ENCODE measurements around the gene TMEM229B.

Gene TMEM229B

GRCh38 chr14:67487937-67488893 lies at the start of gene TMEM229B:
TMEM229B (minus strand) TSS chr14:67488721; CDS start chr14:67473923, 14,798 bp downstream.
- Mint-ChIP-seq H3K27ac (peak within 1 kb of the TSS; percentile 95), H3K4me1 (peaks cover 53% of the 10 kb centered on the region), H3K9me3 (peaks cover 6% of the 10 kb centered on the region), H3K36me3 (peaks cover 13% of the 10 kb centered on the region), H3K4me3 (peak within 1 kb of the TSS; percentile 84)
- DNase-seq (ENCODE audit: low spot score in 2 of 2) (peak; percentile 59 to 85), ATAC-seq (peak; percentile 99)

DNA sequence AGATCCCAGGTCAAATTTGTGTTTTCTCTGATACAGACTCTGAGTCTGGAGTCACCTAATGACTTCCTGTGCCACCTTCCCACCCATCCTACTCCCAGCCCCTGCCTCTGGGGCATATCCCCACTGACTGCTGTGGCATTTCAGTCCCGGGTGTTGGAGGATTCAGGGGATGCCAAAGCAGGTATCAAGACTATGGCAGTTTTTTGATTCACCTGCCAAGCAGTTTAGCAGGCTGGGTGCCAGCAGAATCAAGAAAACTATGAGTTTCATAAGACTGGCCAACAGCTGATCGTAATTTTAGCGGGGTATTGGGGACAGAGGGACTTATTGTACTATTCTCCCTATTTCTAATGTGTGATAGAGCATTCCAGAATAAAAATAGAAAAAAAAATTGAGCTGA lies 49.2 kb upstream of the TMEM229B start:
- DNase-seq (ENCODE audit: low spot score in 2 of 2) (no peak), ATAC-seq (no peak)
- no peak overlapping the region for H3K4me3 Mint-ChIP-seq
- no peaks in the 10 kb centered on the region for H3K36me3 Mint-ChIP-seq
- H3K27ac Mint-ChIP-seq, result no peak overlapping the region
- peaks cover 9% of the 10 kb centered on the region for H3K4me1 Mint-ChIP-seq
- no peaks in the 10 kb centered on the region for H3K9me3 Mint-ChIP-seq

DNA sequence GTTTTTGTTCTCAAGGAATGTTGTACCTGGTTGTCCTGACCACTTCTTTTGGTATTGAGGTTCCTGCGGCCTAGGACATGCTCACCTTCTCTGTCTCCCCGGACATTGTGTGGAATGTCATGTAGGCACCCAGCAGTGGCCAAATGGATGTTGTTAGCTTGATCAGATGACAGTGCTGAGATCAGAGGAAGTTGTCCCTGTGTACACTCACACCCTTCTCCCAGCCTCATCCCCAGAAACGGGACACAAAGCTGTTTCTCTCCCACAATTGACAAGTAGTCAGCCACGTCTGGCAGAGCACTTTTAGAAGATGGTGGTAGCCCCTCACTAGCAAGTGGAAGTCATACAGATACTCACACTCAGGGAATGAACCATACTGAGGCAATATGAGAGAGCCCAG lies 47.6 kb upstream of the TMEM229B start:
- DNase-seq (ENCODE audit: low spot score in 2 of 2) (no peak), ATAC-seq (no peak)
- H3K9me3 Mint-ChIP-seq, result no peaks in the 10 kb centered on the region
- no peak overlapping the region for H3K4me3 Mint-ChIP-seq
- no peaks in the 10 kb centered on the region for H3K4me1 Mint-ChIP-seq
- H3K36me3 Mint-ChIP-seq, result no peaks in the 10 kb centered on the region
- H3K27ac Mint-ChIP-seq, result no peak overlapping the region

GRCh38 chr14:67533754-67534085 lies 45.2 kb upstream of the TMEM229B start:
- DNase-seq (ENCODE audit: low spot score in 2 of 2), result no peak
- ATAC-seq, result no peak
- H3K27ac Mint-ChIP-seq, result no peak overlapping the region
- H3K36me3 Mint-ChIP-seq, result no peaks in the 10 kb centered on the region
- H3K9me3 Mint-ChIP-seq, result no peaks in the 10 kb centered on the region
- H3K4me1 Mint-ChIP-seq, result no peaks in the 10 kb centered on the region
- peak overlapping the region; percentile 55 for H3K4me3 Mint-ChIP-seq

- ATAC-seq (peak; percentile 96), DNase-seq (ENCODE audit: low spot score in 2 of 2) (peak; percentile 45 to 68)
- no peaks in the 10 kb centered on the region for H3K4me1 Mint-ChIP-seq
- H3K4me3 Mint-ChIP-seq, result peak within 1 kb of the TSS; percentile 55
- no peaks in the 10 kb centered on the region for H3K9me3 Mint-ChIP-seq
- H3K27ac Mint-ChIP-seq, result no peak within 1 kb of the TSS
- no peaks in the 10 kb centered on the region for H3K36me3 Mint-ChIP-seq
These were observed 44.7 kb upstream of the TMEM229B start, which contains the start of gene PLEKHH1 for GRCh38 chr14:67532998-67533753. PLEKHH1 (plus strand) TSS chr14:67533290; CDS start chr14:67541868, 8,578 bp downstream.

DNA sequence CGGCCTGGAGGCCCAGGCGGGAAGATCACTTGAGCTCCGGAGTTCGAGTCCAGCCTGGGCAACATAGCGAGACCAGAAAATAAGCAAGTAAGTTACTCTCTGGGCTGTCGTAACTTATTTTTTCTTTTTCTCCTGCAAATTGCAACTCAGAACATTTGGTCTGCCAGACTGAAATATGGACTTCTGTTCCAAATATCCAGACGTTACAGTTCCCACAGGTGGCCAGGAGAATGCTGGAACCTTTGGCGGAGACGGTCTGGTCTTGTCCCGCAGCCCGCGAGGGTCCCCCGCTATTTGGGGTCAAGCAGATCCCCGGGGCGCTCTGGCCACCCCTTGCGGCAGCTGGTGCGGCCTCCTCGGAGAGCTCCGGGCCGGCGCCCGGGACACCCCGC lies 44.1 kb upstream of the TMEM229B start:
- Mint-ChIP-seq H3K27ac (no peak overlapping the region), H3K4me3 (peak overlapping the region; percentile 55), H3K9me3 (no peaks in the 10 kb centered on the region), H3K36me3 (no peaks in the 10 kb centered on the region), H3K4me1 (no peaks in the 10 kb centered on the region)
- ATAC-seq (no peak), DNase-seq (ENCODE audit: low spot score in 2 of 2) (no peak)

GRCh38 chr14:67529947-67530935 lies 41.7 kb upstream of the TMEM229B start:
- DNase-seq (ENCODE audit: low spot score in 2 of 2) (no peak), ATAC-seq (no peak)
- Mint-ChIP-seq H3K4me3 (no peak overlapping the region), H3K36me3 (no peaks in the 10 kb centered on the region), H3K4me1 (no peaks in the 10 kb centered on the region), H3K27ac (no peak overlapping the region), H3K9me3 (no peaks in the 10 kb centered on the region)

DNA sequence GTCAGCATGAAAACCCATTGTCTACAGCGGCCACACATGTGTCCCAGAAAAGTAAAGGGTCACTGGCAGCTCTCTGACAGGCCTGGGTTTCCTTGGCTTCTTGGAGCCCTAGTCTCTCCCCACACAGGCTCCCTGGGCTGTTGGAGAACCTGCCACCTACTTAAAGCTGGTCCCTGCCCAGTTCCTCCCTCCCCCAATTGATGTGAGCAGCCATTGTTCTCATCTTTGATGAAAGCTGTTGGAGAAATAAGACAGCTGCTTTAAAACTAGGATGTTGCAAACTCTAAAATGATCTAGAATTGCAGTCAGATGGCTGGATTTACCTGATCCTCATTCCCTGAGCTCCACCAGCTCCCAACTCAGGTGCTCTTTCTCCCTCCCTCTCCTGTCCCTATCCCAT lies 39.8 kb upstream of the TMEM229B start:
- Mint-ChIP-seq H3K9me3 (no peaks in the 10 kb centered on the region), H3K36me3 (no peaks in the 10 kb centered on the region), H3K27ac (no peak overlapping the region), H3K4me1 (no peaks in the 10 kb centered on the region), H3K4me3 (no peak overlapping the region)
- no peak for DNase-seq (ENCODE audit: low spot score in 2 of 2)
- no peak for ATAC-seq

DNA sequence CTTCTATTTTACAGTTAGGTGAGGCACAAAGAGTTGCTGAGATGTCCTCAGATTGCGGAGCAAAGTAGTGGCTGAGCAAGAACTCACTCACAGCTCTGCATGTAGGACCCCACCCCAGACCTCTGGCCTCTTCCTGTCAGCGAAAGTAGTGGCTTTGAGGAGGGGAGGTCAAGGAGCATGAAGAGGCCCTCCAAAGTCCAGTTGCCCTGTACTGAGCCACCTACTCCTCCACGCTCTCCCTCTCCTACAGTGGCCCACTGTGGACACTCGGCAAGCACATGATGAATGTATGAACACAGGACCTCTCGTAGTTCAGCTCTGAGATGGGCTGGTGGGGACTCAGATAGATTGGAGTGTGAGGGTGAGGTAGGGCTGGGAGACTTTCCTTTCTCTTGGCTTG lies 39.2 kb upstream of the TMEM229B start:
- ATAC-seq, result no peak
- Mint-ChIP-seq H3K9me3 (no peaks in the 10 kb centered on the region), H3K27ac (no peak overlapping the region), H3K4me3 (no peak overlapping the region), H3K4me1 (no peaks in the 10 kb centered on the region), H3K36me3 (no peaks in the 10 kb centered on the region)
- DNase-seq (ENCODE audit: low spot score in 2 of 2), result no peak

GRCh38 chr14:67526676-67527459 lies 38.3 kb upstream of the TMEM229B start:
- H3K36me3 Mint-ChIP-seq, result no peaks in the 10 kb centered on the region
- no peak overlapping the region for H3K4me3 Mint-ChIP-seq
- DNase-seq (ENCODE audit: low spot score in 2 of 2), result peak in 1 of 2 donors; percentile 60
- no peak overlapping the region for H3K27ac Mint-ChIP-seq
- peak; percentile 82 for ATAC-seq
- H3K4me1 Mint-ChIP-seq, result no peaks in the 10 kb centered on the region
- no peaks in the 10 kb centered on the region for H3K9me3 Mint-ChIP-seq

GRCh38 chr14:67526181-67526580 lies 37.7 kb upstream of the TMEM229B start:
- ATAC-seq (no peak), DNase-seq (ENCODE audit: low spot score in 2 of 2) (no peak)
- Mint-ChIP-seq H3K27ac (no peak overlapping the region), H3K4me1 (no peaks in the 10 kb centered on the region), H3K4me3 (no peak overlapping the region), H3K36me3 (no peaks in the 10 kb centered on the region), H3K9me3 (no peaks in the 10 kb centered on the region)

DNA sequence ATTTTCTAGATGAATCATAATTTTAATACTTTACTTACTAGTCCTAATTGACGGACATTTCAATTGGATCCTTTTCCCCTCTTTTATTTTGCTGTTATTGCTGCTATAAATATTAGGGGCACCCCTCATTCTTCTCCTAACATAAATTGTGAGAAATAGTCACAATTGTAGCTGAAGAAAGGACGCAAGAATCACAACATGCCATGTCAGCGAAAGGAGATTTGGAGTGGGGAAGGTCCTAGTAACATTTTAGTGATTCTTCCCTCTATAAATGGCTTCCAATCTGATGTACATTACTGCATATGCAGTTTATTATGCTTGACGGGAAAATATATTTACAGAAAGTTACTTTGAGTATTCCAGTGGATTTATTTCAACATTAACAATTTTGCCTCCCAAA lies 36.9 kb upstream of the TMEM229B start:
- ATAC-seq (no peak), DNase-seq (ENCODE audit: low spot score in 2 of 2) (no peak)
- Mint-ChIP-seq H3K4me1 (no peaks in the 10 kb centered on the region), H3K36me3 (no peaks in the 10 kb centered on the region), H3K27ac (no peak overlapping the region), H3K4me3 (no peak overlapping the region), H3K9me3 (no peaks in the 10 kb centered on the region)

- DNase-seq (ENCODE audit: low spot score in 2 of 2) (no peak), ATAC-seq (no peak)
- no peaks in the 10 kb centered on the region for H3K9me3 Mint-ChIP-seq
- no peaks in the 10 kb centered on the region for H3K36me3 Mint-ChIP-seq
- no peaks in the 10 kb centered on the region for H3K4me1 Mint-ChIP-seq
- no peak overlapping the region for H3K27ac Mint-ChIP-seq
- H3K4me3 Mint-ChIP-seq, result no peak overlapping the region
These were observed 36.1 kb upstream of the TMEM229B start for GRCh38 chr14:67524634-67524963.
